HG02763 (cell line): ENCODE results near the gene RNF212B.
"Not testable (repeated sequence)": the region's sequence is repeated elsewhere in the genome, so short reads cannot be mapped to it uniquely, and the experiment has no call there.

ENCODE experiments used
- ATAC-seq: cut with Tn5 transposase; IDR thresholded peaks from one replicate; pipeline ENCODE4 v1.9.1; 2021; ENCODE audit warnings: mild to moderate bottlenecking, moderate library complexity; ENCODE audit not compliant: unreplicated experiment

The RNF212B gene

DNA sequence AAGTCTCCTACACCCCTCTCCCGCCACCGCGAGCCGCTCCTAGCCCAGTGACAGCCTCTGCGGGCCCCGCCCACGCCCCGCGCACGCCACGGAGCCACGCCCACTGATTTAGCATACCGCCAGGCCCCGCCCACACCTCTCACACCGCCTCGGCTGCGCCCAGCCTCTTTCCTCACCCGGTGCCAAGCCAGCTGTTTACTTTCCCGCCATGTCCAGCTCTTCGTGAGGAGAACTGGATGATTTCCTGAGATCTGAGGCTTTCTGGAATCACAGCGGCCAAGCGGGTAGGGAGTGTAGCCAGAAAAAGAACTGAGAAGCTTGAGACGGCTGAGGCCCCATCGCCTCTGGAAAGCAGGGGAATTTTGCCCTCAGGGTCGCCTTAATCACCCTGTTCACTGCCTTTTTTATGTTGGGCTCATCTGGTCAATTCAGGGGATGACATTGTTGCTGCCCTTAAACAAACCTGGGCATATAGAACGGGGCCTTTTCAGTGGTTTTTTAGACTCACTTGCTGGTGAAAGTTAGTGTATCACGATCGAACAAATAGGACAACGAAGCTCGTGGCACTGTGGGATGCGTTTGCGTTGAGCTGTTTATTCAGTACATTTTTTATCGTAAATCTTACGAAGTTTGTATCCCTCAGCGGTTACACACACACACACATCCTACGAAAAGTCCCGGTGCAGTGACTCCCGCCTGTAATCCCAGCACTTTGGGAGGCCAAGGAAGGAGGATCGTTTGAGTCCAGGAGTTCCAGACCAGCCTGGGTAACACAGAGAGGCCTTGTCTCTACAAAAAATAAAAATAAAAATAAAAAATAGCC, at the start of gene RNF212B:
Gene RNF212B, plus strand, starts transcription at position 165 of the 823 bp plus-strand sequence. CDS start 2,410 bp downstream, outside the sequence.
- peak; percentile 56 for ATAC-seq

- no peak for ATAC-seq
Measured at GRCh38 chr14:23193432-23193831, 44.3 kb upstream of the RNF212B start.

- ATAC-seq: no peak
Measured at GRCh38 chr14:23195552-23196101, 42.1 kb upstream of the RNF212B start.

DNA sequence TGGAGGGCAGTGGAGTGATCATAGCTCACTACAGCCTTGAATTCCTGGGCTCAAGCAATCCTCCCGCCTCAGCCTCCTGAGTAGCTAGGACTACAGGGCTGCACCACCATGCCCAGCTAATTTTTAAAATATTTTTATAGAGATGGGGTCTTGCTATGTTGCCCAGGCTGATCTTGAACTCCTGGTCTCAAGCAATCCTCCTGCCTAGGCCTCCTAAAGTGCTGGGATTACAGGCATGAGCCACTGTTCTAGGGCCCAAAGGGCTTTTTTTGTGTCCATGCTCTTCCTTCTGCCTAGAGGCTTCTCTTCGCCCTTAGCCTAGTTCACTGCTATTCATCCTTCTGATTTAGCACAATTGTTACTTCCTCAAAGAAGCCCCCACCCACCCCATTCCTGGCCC, 41.2 kb upstream of the RNF212B start:
- ATAC-seq: not testable (repeated sequence)

DNA sequence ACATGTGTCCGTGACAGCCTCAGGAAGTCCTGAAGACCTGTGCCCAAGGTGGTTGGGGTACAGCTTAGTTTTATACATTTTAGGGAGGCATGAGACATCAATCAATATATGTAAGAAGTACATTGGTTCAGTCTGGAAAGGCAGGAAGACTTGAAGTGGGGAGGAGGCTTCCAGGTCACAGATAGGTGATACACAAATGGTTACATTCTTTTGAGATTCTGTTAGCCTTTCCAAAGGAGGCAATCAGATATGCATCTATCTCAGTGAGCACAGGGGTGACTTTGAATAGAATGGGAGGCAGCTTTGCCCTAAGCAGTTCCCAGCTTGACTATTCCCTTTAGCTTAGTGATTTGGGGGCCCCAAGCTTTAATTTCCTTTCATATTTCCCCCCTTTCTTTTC, 38.6 kb upstream of the RNF212B start:
- not testable (repeated sequence) for ATAC-seq

DNA sequence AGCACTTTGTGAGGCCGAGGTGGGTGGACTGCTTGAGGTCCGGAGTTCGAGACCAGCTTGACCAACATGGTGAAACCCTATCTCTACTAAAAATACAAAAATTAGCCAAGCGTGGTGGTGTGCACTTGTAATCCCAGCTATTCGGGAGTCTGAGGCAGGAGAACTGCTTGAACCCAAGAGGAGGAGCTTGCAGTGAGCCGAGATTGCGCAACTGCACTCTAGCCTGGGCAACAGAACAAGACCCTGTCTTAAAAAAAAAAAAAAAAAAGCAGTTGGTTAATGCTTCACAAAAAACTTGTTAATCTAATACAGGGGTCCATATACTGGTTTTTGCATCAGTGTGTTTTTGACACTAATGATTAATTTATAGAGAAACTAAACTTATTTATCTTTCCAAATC, 35.7 kb upstream of the RNF212B start:
- no peak for ATAC-seq

DNA sequence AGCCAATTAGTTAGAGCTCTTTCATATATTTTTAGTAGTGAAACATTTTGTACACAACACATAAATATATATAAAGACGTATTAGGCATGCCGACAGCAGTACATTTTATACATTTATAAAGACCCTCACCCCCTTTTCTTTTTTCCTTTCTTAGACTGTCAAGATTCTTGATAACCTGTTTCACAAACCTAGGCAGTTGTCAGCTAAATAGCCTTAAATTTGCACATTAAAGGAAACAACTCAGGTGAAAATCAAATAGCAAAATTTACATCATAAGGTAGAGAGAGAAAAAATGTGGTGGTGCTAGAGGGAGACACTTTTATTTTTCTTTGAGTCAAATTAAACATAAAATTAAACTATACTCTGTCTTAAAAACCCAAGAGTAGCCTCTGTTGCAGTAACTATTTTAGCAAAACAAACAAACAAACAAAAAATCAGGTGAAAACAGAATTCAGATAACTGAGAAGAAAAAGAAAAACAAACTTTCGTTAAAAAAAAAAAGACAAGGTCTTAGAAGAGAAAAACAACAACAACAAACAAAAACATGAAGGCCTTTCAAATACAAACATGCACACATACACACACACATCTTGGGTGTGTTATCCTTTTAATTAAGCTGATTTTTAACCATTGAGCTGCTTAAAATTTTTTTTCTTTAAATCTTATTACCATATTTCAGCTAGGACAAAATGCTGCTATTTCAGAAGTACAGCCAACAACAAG, 31.2 kb upstream of the RNF212B start:
- ATAC-seq: no peak

GRCh38 chr14:23207146-23207540, 30.6 kb upstream of the RNF212B start:
- no peak for ATAC-seq

DNA sequence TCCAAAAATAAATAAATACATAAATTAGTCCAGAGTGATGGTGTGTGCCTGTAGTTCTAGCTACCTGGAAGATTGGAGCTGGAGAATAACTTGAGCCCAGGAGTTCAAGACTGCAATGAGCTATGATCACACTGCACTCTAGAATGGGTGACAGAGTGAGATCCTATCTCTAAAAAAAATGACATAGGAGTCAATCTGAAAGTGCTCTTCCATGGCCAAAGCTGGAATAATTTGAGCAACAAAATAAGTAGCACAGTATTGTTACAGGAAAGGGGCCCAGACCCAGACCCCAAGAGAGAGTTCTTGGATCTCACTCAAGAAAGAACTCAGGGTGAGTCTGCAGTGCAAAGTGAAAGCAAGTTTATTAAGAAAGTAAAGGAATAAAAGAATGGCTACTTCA, 29.4 kb upstream of the RNF212B start:
- no peak for ATAC-seq

GRCh38 chr14:23209651-23210423, 27.9 kb upstream of the RNF212B start:
- no peak for ATAC-seq

DNA sequence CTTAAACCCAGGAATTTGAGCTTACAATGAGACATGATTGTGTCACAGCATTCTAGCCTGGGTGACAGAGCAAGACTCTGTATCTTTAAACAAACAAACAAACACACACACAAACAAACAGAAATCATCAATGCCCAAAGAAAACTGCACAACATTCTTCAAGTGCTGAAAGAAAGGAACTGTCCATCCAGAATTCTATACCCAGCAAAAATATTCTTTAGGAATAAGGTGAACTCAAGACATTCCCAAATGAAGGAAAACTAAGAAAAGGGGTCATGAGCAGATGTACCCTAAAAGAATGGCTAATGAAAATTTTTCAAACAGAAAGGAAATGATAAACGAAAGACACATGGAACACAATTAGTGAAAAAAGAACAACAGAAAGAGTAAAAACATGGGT, 22.3 kb upstream of the RNF212B start:
- ATAC-seq: no peak

DNA sequence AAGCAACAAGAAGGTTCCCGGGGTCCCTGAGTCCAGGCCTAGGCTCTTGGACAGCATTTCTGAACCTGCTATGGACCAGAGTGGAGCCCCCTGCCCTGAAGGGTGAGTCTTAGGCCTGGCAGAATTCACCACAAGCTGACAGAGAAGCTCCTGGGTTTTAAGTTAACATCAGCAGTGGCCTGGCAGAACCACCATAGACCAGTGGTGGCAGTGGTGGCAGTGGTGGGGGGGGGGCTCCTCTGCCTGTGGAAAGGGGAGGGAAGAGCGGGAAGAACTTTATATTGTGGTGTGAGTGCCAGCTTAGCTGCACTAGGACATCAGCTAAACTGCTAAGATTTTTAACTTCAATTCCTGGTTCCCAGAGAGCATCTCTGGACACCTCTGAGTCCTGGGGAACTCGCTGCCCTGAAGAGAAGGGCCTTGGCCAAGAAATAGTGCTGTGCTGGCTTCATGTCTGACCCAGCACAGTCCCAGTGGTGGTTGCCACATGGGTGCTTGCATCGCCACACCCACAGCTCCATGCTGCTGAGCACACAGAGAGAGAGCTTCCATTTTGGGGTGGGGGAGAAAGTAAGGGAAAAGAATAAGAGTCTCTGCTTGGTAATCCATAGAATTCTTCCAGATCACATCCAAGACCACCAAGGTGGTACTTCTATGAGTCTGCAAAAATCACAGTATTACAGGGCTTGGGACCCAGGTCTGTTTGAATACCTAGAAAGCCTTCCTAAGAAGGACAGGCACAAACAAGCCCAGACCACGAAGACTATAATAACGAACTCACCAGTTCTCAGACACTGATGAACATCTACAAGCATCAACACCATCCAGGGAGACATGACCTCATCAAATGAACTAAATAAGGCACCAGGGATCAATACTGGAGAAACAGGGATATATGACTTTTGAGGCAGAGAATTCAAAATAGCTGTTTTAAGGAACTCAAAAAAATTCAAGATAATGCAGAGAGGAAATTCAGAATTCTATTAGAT, 20.4 kb upstream of the RNF212B start:
- no peak for ATAC-seq

DNA sequence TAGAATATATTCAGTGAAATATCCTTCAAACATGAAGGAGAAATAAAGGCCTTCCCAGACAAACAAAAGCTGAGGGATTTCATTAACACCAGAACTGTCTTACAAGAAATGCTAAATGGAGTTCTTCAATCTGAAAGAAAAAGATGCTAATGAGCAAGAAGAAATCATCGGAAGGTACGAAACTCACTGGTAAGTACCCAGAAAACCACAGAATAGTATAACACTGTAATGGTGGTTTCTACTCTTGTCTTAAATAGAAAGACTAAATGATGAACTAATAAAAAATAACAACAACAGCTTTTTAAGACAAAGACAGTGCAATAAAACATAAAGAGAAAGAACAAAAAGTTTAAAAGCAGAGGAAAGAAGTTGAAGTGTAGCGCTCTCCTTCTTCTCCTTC, 18.7 kb upstream of the RNF212B start:
- no peak for ATAC-seq

- ATAC-seq: not testable (repeated sequence)
Measured at GRCh38 chr14:23224958-23225357, 12.8 kb upstream of the RNF212B start.

DNA sequence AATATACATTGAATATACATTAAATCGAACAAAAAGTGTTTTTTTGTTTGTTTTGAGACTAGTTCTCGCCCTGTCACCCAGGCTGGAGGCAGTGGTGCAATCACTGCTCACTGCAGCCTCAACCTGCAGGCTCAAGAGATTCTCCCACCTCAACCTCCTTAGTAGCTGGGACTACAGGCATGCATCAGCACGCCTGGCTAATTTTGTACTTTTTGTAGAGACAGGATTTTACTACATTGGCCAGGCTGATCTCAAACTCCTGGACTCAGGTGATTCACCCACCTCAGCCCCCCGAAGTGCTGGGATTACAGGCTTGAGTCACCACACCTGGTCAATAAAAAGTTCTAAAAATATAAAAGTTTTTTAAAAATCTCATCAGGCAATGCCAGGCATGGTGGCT, 10.2 kb upstream of the RNF212B start:
- no peak for ATAC-seq

- ATAC-seq: no peak
Measured at GRCh38 chr14:23228812-23229211, 8.9 kb upstream of the RNF212B start.

GRCh38 chr14:23232241-23232808, 5.4 kb upstream of the RNF212B start:
- not testable (repeated sequence) for ATAC-seq

DNA sequence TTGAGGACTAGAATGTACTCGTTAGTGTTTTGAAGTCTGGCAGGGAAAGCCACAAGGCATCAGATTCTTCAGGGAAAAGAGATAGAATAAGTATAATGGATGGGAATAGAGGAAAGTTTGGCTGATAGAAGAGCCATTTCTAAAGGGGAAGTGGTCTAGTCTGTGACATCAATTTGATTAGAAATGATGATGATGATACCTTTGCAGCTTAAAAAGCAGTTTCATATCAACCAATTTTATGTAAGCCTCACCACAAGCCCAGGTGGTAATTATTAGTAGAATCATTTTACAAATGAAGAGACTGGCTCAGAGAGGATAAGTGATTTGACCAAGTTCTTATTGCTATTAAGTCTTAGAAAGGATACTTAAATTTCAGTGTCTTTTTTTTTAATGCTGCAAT, 2.9 kb downstream of the RNF212B start:
- ATAC-seq: no peak

GRCh38 chr14:23241061-23241715, 3.5 kb downstream of the RNF212B start:
- not testable (repeated sequence) for ATAC-seq
